Mammary epithelial cell (primary cell): ENCODE data around the gene SKIC8.

Experiments
- EZH2 ChIP-seq: IDR thresholded peaks from 2 replicates; pipeline ENCODE4 v1.6.1; 2012; ENCODE audit warnings: low read length, inconsistent platforms, borderline replicate concordance
- TF ChIP-seq, protein P1 (sequence below), 2 donors: IDR thresholded peaks in 1 of 2; conservative IDR thresholded peaks in 1 of 2; 2 replicates each; pipeline ENCODE4 v1.5.1; 2011 to 2012; ENCODE audit warnings: inconsistent platforms in 2 of 2, low read length in 2 of 2, mild to moderate bottlenecking in 2 of 2, control low read depth in 1 of 2, low read depth in 1 of 2; ENCODE audit not compliant: insufficient read depth in 1 of 2; ENCODE audit errors: extremely low read depth in 1 of 2

DNA sequence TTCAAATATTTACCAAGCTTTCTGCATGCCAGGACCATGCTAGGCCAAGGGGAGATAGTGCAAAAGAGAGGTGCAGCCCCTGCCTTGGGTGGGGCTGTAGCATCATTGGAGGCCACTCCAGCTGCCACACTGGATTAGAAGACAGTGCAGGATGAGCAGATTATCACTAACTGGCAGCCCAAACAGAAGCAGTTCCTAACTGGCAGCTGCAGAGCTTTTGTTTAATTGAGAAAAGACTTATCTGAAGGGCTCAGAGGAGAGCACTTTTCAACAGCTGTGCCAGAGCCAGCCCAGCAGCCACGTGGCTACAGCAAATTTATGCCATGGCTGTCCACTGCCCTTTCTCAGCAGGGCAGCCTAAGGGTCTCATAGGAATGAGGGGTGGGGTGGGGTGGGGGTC is 51.5 kb downstream of the SKIC8 start:
- TF ChIP-seq, protein P1, sequence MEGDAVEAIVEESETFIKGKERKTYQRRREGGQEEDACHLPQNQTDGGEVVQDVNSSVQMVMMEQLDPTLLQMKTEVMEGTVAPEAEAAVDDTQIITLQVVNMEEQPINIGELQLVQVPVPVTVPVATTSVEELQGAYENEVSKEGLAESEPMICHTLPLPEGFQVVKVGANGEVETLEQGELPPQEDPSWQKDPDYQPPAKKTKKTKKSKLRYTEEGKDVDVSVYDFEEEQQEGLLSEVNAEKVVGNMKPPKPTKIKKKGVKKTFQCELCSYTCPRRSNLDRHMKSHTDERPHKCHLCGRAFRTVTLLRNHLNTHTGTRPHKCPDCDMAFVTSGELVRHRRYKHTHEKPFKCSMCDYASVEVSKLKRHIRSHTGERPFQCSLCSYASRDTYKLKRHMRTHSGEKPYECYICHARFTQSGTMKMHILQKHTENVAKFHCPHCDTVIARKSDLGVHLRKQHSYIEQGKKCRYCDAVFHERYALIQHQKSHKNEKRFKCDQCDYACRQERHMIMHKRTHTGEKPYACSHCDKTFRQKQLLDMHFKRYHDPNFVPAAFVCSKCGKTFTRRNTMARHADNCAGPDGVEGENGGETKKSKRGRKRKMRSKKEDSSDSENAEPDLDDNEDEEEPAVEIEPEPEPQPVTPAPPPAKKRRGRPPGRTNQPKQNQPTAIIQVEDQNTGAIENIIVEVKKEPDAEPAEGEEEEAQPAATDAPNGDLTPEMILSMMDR (conservative IDR thresholded peaks at IDR 0.05 in 1 of 2, IDR thresholded peaks at IDR 0.05 in 1 of 2; ENCODE audit: extremely low read depth in 1 of 2, insufficient read depth in 1 of 2, low read depth in 1 of 2, low read length in 2 of 2), result no peak
- no peak for TF ChIP-seq EZH2
